Peyer's patch (tissue), 4 donors: ENCODE measurements around the gene ALG1L2.

Experiments used
- CTCF ChIP-seq, 6 experiments: fragments of 450-650 bp in 4 of 6; fragments of 200-600 bp in 2 of 6; sonication (generic) in 1 of 6; IDR thresholded peaks; one replicate each; pipeline ENCODE4 v1.5.1; 2017 to 2019; ENCODE audit warnings: antibody characterized with exemption in 6 of 6, mild to moderate bottlenecking in 3 of 6, moderate library complexity in 1 of 6
- POLR2A ChIP-seq, 2 donors: fragments of 450-650 bp; IDR thresholded peaks; one replicate each; pipeline ENCODE4 v1.5.1; 2017; ENCODE audit warnings: antibody characterized with exemption in 2 of 2, mild to moderate bottlenecking in 2 of 2, moderate library complexity in 2 of 2

- TF ChIP-seq CTCF (IDR thresholded peaks at IDR 0.05): no peak
- no peak for TF ChIP-seq POLR2A (IDR thresholded peaks at IDR 0.05)
Observed at GRCh38 chr3:130088061-130088460, 6.4 kb downstream of the ALG1L2 start.
